GM19395 (cell line): Measurements from ENCODE around the gene KCNAB1.
A peak's percentile ranks its signal among the peaks of the same experiment; 100 is the strongest.
"Not testable (repeated sequence)": the region's sequence is repeated elsewhere in the genome, so short reads cannot be mapped to it uniquely, and the experiment has no call there.

Experiments used
- ATAC-seq: cut with Tn5 transposase; IDR thresholded peaks from one replicate; pipeline ENCODE4 v1.9.1; 2021; ENCODE audit warnings: mild to moderate bottlenecking, moderate library complexity; ENCODE audit not compliant: unreplicated experiment

Gene KCNAB1

GRCh38 chr3:156216852-156217251 lies 96.5 kb downstream of the KCNAB1 start:
- no peak for ATAC-seq

GRCh38 chr3:156217674-156218352 lies 97.4 kb downstream of the KCNAB1 start:
- ATAC-seq = no peak

GRCh38 chr3:156218353-156218744 lies 98.0 kb downstream of the KCNAB1 start:
- no peak for ATAC-seq

- not testable (repeated sequence) for ATAC-seq
These were observed 102.0 kb downstream of the KCNAB1 start for GRCh38 chr3:156222381-156222780.

- ATAC-seq = not testable (repeated sequence)
These were observed 103.7 kb downstream of the KCNAB1 start for GRCh38 chr3:156224046-156224445.

GRCh38 chr3:156226676-156227420 lies 106.5 kb downstream of the KCNAB1 start:
- no peak for ATAC-seq

- no peak for ATAC-seq
These were observed 107.3 kb downstream of the KCNAB1 start for GRCh38 chr3:156227704-156228103.

- no peak for ATAC-seq
These were observed 110.0 kb downstream of the KCNAB1 start for GRCh38 chr3:156230278-156230900.

- not testable (repeated sequence) for ATAC-seq
These were observed 110.8 kb downstream of the KCNAB1 start for GRCh38 chr3:156231221-156231620.

GRCh38 chr3:156233876-156234275 lies 113.5 kb downstream of the KCNAB1 start:
- no peak for ATAC-seq

- no peak for ATAC-seq
These were observed 116.3 kb downstream of the KCNAB1 start for GRCh38 chr3:156236556-156237260.

GRCh38 chr3:156240642-156241041 lies 120.3 kb downstream of the KCNAB1 start:
- ATAC-seq = no peak

- ATAC-seq = no peak
These were observed 126.8 kb downstream of the KCNAB1 start for GRCh38 chr3:156246961-156247725.

GRCh38 chr3:156250550-156250949 lies 130.2 kb downstream of the KCNAB1 start:
- ATAC-seq = no peak

GRCh38 chr3:156251424-156251823 lies 131.0 kb downstream of the KCNAB1 start:
- no peak for ATAC-seq

- peak; percentile 6 for ATAC-seq
These were observed 132.3 kb downstream of the KCNAB1 start for GRCh38 chr3:156252656-156253055.

GRCh38 chr3:156253150-156253549 lies 132.8 kb downstream of the KCNAB1 start:
- ATAC-seq = peak; percentile 90

- no peak for ATAC-seq
These were observed 135.9 kb downstream of the KCNAB1 start for GRCh38 chr3:156256256-156256655.

- no peak for ATAC-seq
These were observed 136.6 kb downstream of the KCNAB1 start for GRCh38 chr3:156256945-156257344.

GRCh38 chr3:156258301-156258700 lies 137.9 kb downstream of the KCNAB1 start:
- ATAC-seq = no peak

- no peak for ATAC-seq
These were observed 139.5 kb downstream of the KCNAB1 start for GRCh38 chr3:156259896-156260295.
